Endothelial cell (in vitro differentiated cells): ENCODE measurements around the gene SLC5A2. TPM values are rescaled to one million over a fixed set of nuclear protein-coding genes. Genes with fewer than 3 reads are reported as not detected.

Experiments
- DNase-seq: peaks from one replicate; pipeline ENCODE4 v3.0.0; 2021; ENCODE audit warnings: low spot score
- H3K27ac Mint-ChIP-seq: one replicate; pipeline ENCODE4 v1.8.0; 2021; ENCODE audit warnings: mixed read lengths, inconsistent platforms; ENCODE audit not compliant: unreplicated experiment
- H3K27me3 Mint-ChIP-seq: one replicate; pipeline ENCODE4 v1.8.0; 2021; ENCODE audit warnings: mild to moderate bottlenecking, moderate library complexity, mixed read lengths, inconsistent platforms; ENCODE audit not compliant: unreplicated experiment
- H3K36me3 Mint-ChIP-seq: one replicate; pipeline ENCODE4 v1.8.0; 2021; ENCODE audit warnings: mild to moderate bottlenecking, low read depth, mixed read lengths, inconsistent platforms; ENCODE audit not compliant: unreplicated experiment
- H3K4me1 Mint-ChIP-seq: one replicate; pipeline ENCODE4 v1.8.0; 2021; ENCODE audit warnings: mild to moderate bottlenecking, mixed read lengths, inconsistent platforms; ENCODE audit not compliant: unreplicated experiment
- H3K4me3 Mint-ChIP-seq: one replicate; pipeline ENCODE4 v1.8.0; 2021; ENCODE audit warnings: mild to moderate bottlenecking, mixed read lengths, inconsistent platforms; ENCODE audit not compliant: unreplicated experiment
- H3K9me3 Mint-ChIP-seq: one replicate; pipeline ENCODE4 v1.8.0; 2021; ENCODE audit warnings: mixed read lengths, inconsistent platforms; ENCODE audit not compliant: unreplicated experiment
- total RNA-seq: library from RNA; stranded (reverse); fragmentation: NEBNext Ultra II Directional; extraction: Animal tissue kit (Norgen Biotek cat#: 25700); gene quantifications from one replicate; pipeline ENCODE4 v1.2.1, GENCODE V29; 2021; ENCODE audit not compliant: unreplicated experiment
- TF ChIP-seq, protein P1 (sequence below): fragments of 200-600 bp; sonication (generic); IDR thresholded peaks from one replicate; pipeline ENCODE4 v1.5.0; 2021; ENCODE audit warnings: antibody characterized with exemption; ENCODE audit not compliant: unreplicated experiment

SLC5A2 gene
- total RNA-seq, 1 donor from 2014 or later = not detected

DNA sequence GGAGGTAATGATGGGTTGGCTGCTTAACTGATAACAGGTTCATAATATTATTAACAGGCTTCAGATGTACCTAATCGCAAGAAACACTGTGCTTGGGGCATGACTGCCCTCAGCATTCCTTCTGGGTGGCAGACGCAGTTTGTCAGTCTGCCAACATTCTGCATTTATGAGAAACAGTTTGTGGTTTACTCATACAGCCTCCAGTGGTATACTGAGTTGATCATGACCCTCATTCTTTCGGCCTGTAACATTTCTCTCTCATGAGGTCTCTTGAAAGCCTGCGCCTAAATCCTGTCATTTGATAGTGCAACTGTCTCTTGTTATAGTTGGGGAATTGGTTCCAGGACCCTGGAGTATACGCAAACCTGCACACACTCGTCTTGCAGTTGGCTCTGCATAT lies 30.2 kb downstream of the SLC5A2 start:
- no peaks in the 10 kb centered on the region for H3K9me3 Mint-ChIP-seq
- H3K36me3 Mint-ChIP-seq = no peaks in the 10 kb centered on the region
- peaks cover 13% of the 10 kb centered on the region for H3K27me3 Mint-ChIP-seq
- no peak overlapping the region for H3K4me3 Mint-ChIP-seq
- peaks cover 11% of the 10 kb centered on the region for H3K4me1 Mint-ChIP-seq
- no peak for DNase-seq
- H3K27ac Mint-ChIP-seq = no peak overlapping the region
- TF ChIP-seq, protein P1, sequence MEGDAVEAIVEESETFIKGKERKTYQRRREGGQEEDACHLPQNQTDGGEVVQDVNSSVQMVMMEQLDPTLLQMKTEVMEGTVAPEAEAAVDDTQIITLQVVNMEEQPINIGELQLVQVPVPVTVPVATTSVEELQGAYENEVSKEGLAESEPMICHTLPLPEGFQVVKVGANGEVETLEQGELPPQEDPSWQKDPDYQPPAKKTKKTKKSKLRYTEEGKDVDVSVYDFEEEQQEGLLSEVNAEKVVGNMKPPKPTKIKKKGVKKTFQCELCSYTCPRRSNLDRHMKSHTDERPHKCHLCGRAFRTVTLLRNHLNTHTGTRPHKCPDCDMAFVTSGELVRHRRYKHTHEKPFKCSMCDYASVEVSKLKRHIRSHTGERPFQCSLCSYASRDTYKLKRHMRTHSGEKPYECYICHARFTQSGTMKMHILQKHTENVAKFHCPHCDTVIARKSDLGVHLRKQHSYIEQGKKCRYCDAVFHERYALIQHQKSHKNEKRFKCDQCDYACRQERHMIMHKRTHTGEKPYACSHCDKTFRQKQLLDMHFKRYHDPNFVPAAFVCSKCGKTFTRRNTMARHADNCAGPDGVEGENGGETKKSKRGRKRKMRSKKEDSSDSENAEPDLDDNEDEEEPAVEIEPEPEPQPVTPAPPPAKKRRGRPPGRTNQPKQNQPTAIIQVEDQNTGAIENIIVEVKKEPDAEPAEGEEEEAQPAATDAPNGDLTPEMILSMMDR = no peak

GRCh38 chr16:31513884-31514283 lies 31.0 kb downstream of the SLC5A2 start:
- H3K4me3 Mint-ChIP-seq = no peak overlapping the region
- no peaks in the 10 kb centered on the region for H3K36me3 Mint-ChIP-seq
- H3K4me1 Mint-ChIP-seq = peaks cover 8% of the 10 kb centered on the region
- TF ChIP-seq, protein P1 = no peak
- H3K9me3 Mint-ChIP-seq = no peaks in the 10 kb centered on the region
- no peak overlapping the region for H3K27ac Mint-ChIP-seq
- no peak for DNase-seq
- peaks cover 10% of the 10 kb centered on the region for H3K27me3 Mint-ChIP-seq

DNA sequence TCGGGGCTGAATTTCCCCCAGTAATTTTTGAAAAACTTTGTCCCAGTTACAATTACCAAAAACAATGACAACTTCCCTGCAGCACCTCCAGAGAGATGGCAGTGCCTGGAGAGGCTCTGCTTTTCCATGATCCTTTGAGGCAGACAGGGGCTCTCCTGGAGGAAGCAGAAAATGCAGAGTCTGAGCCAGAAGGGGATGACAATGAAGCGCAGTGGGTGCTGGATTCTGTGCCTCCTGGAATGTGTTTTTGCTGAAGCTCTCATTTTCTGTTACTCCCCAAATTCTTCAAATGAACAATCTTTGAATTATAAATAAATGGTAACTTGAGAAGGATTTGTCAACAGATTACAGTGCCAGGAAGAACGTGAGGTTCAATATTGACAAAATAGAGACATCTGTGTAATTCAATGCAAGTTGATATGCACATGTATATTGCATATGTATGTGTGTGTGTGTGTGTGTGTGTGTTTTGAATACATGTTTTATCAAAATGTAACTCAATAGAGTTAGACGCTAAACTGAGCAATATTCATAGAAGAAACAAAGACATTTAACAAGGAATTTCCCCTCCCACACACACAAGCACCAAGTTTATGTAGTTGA lies 35.0 kb downstream of the SLC5A2 start:
- Mint-ChIP-seq H3K9me3 (no peaks in the 10 kb centered on the region), H3K36me3 (no peaks in the 10 kb centered on the region), H3K4me3 (no peak overlapping the region), H3K27ac (no peak overlapping the region), H3K4me1 (peaks cover 4% of the 10 kb centered on the region), H3K27me3 (peaks cover 6% of the 10 kb centered on the region)
- no peak for DNase-seq
- TF ChIP-seq, protein P1 = no peak

- peaks cover 4% of the 10 kb centered on the region for H3K27me3 Mint-ChIP-seq
- DNase-seq = no peak
- H3K27ac Mint-ChIP-seq = no peak overlapping the region
Measured at GRCh38 chr16:31519759-31520431, 37.0 kb downstream of the SLC5A2 start.

GRCh38 chr16:31521368-31521767 lies 38.4 kb downstream of the SLC5A2 start:
- no peaks in the 10 kb centered on the region for H3K9me3 Mint-ChIP-seq
- TF ChIP-seq, protein P1 = no peak
- no peak for DNase-seq
- H3K27ac Mint-ChIP-seq = no peak overlapping the region
- no peaks in the 10 kb centered on the region for H3K36me3 Mint-ChIP-seq
- H3K4me3 Mint-ChIP-seq = no peak overlapping the region
- no peaks in the 10 kb centered on the region for H3K4me1 Mint-ChIP-seq
- peaks cover 4% of the 10 kb centered on the region for H3K27me3 Mint-ChIP-seq

More at GRCh38 chr16:31519759-31520431, 37.0 kb downstream of the SLC5A2 start:
- H3K9me3 Mint-ChIP-seq = no peaks in the 10 kb centered on the region
- no peaks in the 10 kb centered on the region for H3K36me3 Mint-ChIP-seq
- no peaks in the 10 kb centered on the region for H3K4me1 Mint-ChIP-seq
- TF ChIP-seq, protein P1 = no peak
- no peak overlapping the region for H3K4me3 Mint-ChIP-seq
